ENCODE data around the gene RPP30. TPM values are rescaled to one million over a fixed set of nuclear protein-coding genes. Genes with fewer than 3 reads are reported as not detected.

RPP30 gene
- total RNA-seq (2014; rRNA removed; shearing (Covaris generic)), result 114 and 150 TPM in 2 replicates

GRCh38 chr10:90871766-90872647 is at the start of gene RPP30:
Gene RPP30, plus strand, starts transcription at chr10:90871974. Its CDS starts 13 bp downstream, at chr10:90871987.
- peak; percentile 74 for DNase-seq (ENCODE audit: low spot score)

- no peak for DNase-seq (ENCODE audit: low spot score)
These were observed 49.3 kb upstream of the RPP30 start for GRCh38 chr10:90822508-90822907.

- no peak for DNase-seq (ENCODE audit: low spot score)
These were observed 39.7 kb upstream of the RPP30 start for GRCh38 chr10:90832111-90832510.

GRCh38 chr10:90834326-90834725 is 37.4 kb upstream of the RPP30 start:
- no peak for DNase-seq (ENCODE audit: low spot score)

GRCh38 chr10:90837486-90837885 is 34.3 kb upstream of the RPP30 start:
- DNase-seq (ENCODE audit: low spot score), result no peak

- no peak for DNase-seq (ENCODE audit: low spot score)
These were observed 29.0 kb upstream of the RPP30 start for GRCh38 chr10:90842725-90843124.

- DNase-seq (ENCODE audit: low spot score), result no peak
These were observed 26.0 kb upstream of the RPP30 start for GRCh38 chr10:90845726-90846125.

GRCh38 chr10:90846746-90847145 is 25.0 kb upstream of the RPP30 start:
- no peak for DNase-seq (ENCODE audit: low spot score)

GRCh38 chr10:90847436-90847835 is 24.3 kb upstream of the RPP30 start:
- peak; percentile 38 for DNase-seq (ENCODE audit: low spot score)

GRCh38 chr10:90849956-90850749 is 21.6 kb upstream of the RPP30 start:
- no peak for DNase-seq (ENCODE audit: low spot score)

GRCh38 chr10:90855126-90855525 is 16.6 kb upstream of the RPP30 start:
- DNase-seq (ENCODE audit: low spot score), result no peak

GRCh38 chr10:90856261-90856660 is 15.5 kb upstream of the RPP30 start:
- DNase-seq (ENCODE audit: low spot score), result no peak

GRCh38 chr10:90856964-90857634 is 14.7 kb upstream of the RPP30 start:
- DNase-seq (ENCODE audit: low spot score), result no peak

GRCh38 chr10:90857635-90858460 is 13.9 kb upstream of the RPP30 start, which contains the start of gene HTR7:
Gene HTR7, minus strand, starts transcription at chr10:90858039. Its CDS starts 368 bp downstream, at chr10:90857671.
- peak; percentile 8 for DNase-seq (ENCODE audit: low spot score)

- no peak for DNase-seq (ENCODE audit: low spot score)
These were observed 13.3 kb upstream of the RPP30 start for GRCh38 chr10:90858461-90858968.

GRCh38 chr10:90859321-90859751 is 12.4 kb upstream of the RPP30 start:
- peak; percentile 73 for DNase-seq (ENCODE audit: low spot score)

- DNase-seq (ENCODE audit: low spot score), result no peak
These were observed 11.0 kb upstream of the RPP30 start for GRCh38 chr10:90860790-90861189.

GRCh38 chr10:90862908-90863514 is 8.8 kb upstream of the RPP30 start:
- peak; percentile 40 for DNase-seq (ENCODE audit: low spot score)

GRCh38 chr10:90865401-90865800 is 6.4 kb upstream of the RPP30 start:
- DNase-seq (ENCODE audit: low spot score), result no peak

GRCh38 chr10:90866050-90866598 is 5.7 kb upstream of the RPP30 start:
- no peak for DNase-seq (ENCODE audit: low spot score)
